Left ventricle myocardium superior (tissue), 1 donor: Measurements from ENCODE around the gene EIF4G3. TPM values are rescaled to one million over a fixed set of nuclear protein-coding genes. Genes with fewer than 3 reads are reported as not detected.
"Not testable (repeated sequence)": the region's sequence is repeated elsewhere in the genome, so short reads cannot be mapped to it uniquely, and the experiment has no call there.

ENCODE experiments used
- ATAC-seq: fragments of 200-7000 bp; cut with Tn5 transposase; one replicate; pipeline ENCODE4 v1.9.1; 2020; ENCODE audit warnings: mild to moderate bottlenecking, moderate library complexity
- DNase-seq: peaks from one replicate; pipeline ENCODE4 v3.0.0-alpha.2; 2020
- intact Hi-C: fragments of 100-400 bp; cut with micrococcal nuclease; formaldehyde crosslinking; loops from one replicate; pipeline ENCODE4 v1.11.0; 2022
- total RNA-seq: library from RNA; stranded (reverse); fragmentation: NEBNext Ultra II Directional; extraction: Animal tissue kit (Norgen Biotek cat#: 25700); gene quantifications from one replicate; pipeline ENCODE4 v1.2.1, GENCODE V29; 2021
- donor health status: DM: no; HTN: yes; CAD: no; lungs with severe emphysema.

Gene EIF4G3
- total RNA-seq, 1 donor from 2014 or later = 28.8 TPM

DNA sequence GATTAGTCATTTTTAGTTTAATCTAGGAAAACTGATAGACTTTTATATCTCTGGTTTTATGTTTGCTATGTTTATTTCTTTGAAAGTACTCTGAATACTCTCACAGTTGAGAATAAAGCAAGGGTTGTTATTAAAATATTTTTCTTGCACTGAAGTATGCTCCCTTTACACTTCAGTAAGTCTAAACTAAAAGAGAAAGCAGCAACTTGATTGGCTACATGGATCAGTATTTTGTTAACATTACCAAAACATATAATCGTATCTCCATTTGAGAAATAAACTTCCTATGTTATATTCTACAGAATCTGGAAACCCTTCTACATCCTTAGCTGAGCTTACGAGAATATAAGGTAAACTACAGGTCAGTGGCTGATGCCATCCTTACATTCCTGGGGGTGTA, 240.1 kb downstream of the EIF4G3 start:
- intact Hi-C loops = no loop called here
- DNase-seq = no peak
- no peak for ATAC-seq

DNA sequence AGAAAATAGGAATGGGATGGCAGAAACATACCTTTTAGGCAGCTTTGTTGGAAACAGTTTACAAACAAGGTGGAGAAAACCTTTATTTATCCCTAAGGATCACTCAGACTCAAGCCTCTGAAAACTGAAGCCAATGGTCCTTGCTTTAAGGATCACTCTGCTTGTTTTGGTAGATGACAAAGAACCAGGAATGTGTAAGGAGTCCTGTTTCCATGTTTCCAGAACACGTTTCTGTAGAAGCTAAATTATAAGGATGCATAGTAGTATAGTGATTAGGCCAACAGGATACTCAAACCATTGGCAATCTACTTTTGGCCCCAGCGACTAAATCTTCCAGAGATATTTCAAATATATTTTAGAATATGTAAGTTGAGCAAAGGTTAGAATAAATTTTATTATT, 240.5 kb downstream of the EIF4G3 start:
- DNase-seq (no peak), ATAC-seq (no peak)
- intact Hi-C loops = no loop called here

- DNase-seq = no peak
- intact Hi-C loops = no loop called here
- ATAC-seq = no peak
These were observed 241.0 kb downstream of the EIF4G3 start for GRCh38 chr1:20935717-20936116.

DNA sequence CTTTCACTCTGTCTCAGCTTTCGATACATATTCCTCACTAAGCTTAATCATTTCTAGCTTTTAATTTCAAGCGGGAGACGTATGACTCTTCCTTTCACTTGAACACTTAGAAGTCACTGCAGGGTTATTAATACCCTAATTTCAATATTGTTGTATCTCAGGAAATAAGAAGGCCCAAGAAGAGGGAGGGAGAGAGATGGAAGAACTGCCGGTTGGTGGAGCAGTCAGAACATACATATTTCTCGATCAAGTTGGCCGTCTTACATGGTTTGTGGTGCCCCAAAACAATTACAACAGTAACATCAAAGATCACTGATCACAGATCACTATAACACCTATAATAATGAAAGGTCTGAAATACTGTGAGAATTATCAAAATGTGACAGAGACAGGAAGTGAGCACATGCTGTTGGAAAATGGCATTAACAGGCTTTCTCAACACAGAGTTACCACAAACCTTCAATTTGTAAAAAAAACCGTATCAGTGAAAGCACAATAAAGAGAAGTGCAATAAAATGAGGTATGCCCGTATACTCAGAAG, 244.2 kb downstream of the EIF4G3 start:
- intact Hi-C loops = no loop called here
- ATAC-seq (no peak), DNase-seq (no peak)

DNA sequence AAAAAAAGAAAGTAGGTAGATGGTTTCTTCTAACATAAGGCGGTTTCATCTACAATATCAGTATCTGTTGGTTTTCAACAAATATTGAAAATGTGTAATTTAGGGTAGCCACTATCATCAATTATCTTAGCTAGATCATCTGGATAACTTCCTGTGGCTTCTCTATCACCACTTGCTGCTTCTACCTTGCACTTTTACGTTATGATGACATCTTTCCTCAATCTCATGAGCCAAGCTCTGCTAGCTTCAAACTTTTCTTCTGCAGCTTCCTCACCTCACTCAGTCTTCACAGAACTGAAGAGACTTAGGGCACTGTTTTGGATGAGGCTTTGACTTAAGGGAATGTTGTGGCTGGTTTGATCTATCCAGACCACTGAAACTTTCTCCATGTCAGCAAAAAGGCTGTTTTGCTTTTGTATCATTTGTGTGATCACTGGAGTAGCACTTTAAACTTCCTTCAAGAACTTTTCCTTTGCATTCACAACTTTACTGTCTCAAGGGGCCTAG, 244.7 kb downstream of the EIF4G3 start:
- ATAC-seq (no peak), DNase-seq (no peak)
- intact Hi-C loops = no loop called here

GRCh38 chr1:20930427-20930826, 246.3 kb downstream of the EIF4G3 start:
- intact Hi-C loops = no loop called here
- DNase-seq (no peak), ATAC-seq (no peak)

DNA sequence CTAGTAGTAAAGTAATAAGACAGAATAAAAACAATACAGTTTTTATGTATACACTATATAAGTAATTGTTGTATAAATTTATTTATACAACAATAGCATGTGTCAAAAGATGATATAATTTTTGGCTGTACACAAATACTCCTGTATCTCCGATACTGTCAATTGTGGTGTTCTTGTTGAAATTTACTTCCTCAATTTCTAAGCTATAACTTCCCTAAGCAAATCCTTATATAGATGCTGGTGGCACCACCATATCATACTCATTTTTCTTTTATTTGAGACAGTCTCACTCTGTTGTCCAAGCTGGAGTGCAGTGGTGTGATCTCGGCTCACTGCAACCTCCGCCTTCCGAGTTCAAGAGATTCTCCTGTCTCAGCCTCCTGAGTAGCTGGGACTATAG, 248.6 kb downstream of the EIF4G3 start:
- ATAC-seq (no peak), DNase-seq (no peak)
- intact Hi-C loops = no loop called here

- ATAC-seq (no peak), DNase-seq (no peak)
- intact Hi-C loops = no loop called here
These were observed 255.4 kb downstream of the EIF4G3 start for GRCh38 chr1:20921285-20921684.

GRCh38 chr1:20913242-20913641, 263.5 kb downstream of the EIF4G3 start:
- no peak for ATAC-seq
- intact Hi-C loops = no loop called here
- DNase-seq = no peak

GRCh38 chr1:20907526-20907925, 269.2 kb downstream of the EIF4G3 start:
- intact Hi-C loops, DNase-seq, ATAC-seq: not testable (repeated sequence)

DNA sequence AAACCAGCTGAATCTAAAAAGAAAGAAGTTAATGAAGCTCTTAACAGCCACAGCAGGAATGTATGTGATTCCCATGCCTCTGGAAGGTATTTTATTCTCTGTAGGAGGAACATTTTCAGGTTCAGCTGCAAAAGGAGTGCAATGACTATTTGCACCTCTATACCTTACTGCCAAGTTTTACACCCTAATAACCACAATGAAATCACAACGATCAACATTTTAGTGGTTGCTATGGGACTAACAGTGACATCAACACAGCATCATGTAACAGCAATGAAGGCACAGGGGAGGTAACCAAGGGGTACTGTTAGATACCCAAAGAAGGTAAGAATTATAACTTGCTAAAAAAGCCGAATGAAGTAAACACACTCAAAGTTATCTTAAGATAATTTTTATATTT, 273.3 kb downstream of the EIF4G3 start:
- ATAC-seq (no peak), DNase-seq (no peak)
- intact Hi-C loops = no loop called here

GRCh38 chr1:20900056-20900455, 276.6 kb downstream of the EIF4G3 start:
- DNase-seq (no peak), ATAC-seq (no peak)
- intact Hi-C loops = no loop called here

DNA sequence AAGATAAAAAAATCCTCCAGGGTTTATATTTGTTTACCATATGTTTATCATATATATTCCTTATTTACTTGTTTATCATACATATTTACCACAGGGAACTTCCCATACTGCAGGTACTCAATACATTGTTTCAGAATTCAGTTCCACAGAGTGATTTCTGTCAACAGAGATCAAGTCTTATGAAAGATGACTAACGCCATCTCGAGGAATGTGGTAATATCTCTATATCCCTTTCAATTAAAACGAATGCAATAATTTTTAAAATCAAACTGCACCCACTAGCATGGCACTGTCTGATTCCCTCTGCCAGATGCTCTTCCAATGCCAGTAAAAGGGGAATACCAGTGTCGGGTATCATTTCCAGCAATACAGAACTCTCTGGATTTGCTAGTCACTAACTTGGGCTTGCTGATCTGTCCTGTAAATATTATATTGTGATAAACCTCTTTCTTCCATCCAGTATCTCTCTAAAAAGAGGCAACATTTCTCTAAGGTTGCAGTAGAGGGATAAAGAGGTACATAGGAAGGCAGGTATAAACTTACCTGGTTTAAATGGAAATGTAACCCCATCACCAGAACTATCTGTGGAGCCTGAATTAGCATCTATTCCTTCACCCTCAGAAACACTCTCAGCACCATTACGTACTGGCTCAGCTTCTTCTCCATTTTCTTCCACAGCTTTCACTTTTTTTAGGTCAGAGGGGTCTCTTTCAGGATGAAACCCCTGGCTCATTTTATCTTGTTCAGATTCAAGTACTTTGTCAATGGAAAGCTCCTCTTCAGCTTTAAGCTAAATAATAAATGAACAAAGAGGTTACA, 277.3 kb downstream of the EIF4G3 start:
- ATAC-seq = no peak
- intact Hi-C loops = no loop called here

GRCh38 chr1:20896826-20897225, 279.9 kb downstream of the EIF4G3 start:
- no peak for ATAC-seq
- no peak for DNase-seq
- intact Hi-C loops = no loop called here

More for the DNA sequence above, 277.3 kb downstream of the EIF4G3 start:
- no peak for DNase-seq

- DNase-seq (no peak), ATAC-seq (no peak)
- intact Hi-C loops = no loop called here
These were observed 282.8 kb downstream of the EIF4G3 start for GRCh38 chr1:20893931-20894330.

GRCh38 chr1:20891091-20891490, 285.6 kb downstream of the EIF4G3 start:
- intact Hi-C loops = no loop called here
- no peak for DNase-seq
- ATAC-seq = no peak

GRCh38 chr1:20887246-20887645, 289.5 kb downstream of the EIF4G3 start:
- intact Hi-C loops = no loop called here
- DNase-seq (no peak), ATAC-seq (no peak)

DNA sequence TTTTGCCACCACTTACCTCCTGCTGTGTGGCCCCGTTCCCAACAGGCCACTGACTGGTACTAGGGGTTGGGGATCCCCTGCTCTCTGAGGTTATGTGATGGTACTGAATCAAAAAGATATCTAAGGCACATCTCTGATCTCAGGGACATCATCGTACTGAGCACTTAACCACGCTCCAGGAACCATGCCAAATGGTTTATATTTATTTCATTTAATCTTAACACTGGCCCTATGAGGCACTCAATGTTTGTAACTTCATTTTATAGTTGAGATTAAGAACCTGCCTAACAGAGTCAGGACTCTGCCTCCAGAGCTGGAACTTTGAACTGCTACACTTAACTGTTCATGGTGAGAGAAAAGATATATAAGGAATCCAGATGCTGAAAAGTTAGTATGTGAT, 291.6 kb downstream of the EIF4G3 start:
- intact Hi-C loops = no loop called here
- ATAC-seq (no peak), DNase-seq (no peak)

DNA sequence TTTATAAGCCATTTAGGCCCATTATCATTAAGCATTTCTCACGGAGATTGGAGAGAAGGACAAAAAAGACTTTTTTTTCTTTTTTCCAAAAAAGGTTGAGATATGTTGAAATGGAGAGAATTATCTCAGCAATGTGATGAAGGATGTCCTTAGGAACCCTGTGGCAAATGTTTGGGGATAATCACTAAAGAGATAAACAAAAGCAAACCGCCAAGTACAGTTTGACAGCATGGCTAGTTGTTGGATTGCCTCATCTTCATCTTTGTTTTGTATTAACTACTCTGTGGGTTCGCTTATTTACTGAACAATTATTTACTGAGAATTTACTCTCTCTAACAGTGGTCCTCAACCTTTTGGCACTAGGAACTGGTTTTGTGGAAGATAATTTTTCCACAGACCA, 292.2 kb downstream of the EIF4G3 start:
- ATAC-seq (no peak), DNase-seq (no peak)
- intact Hi-C loops = no loop called here

DNA sequence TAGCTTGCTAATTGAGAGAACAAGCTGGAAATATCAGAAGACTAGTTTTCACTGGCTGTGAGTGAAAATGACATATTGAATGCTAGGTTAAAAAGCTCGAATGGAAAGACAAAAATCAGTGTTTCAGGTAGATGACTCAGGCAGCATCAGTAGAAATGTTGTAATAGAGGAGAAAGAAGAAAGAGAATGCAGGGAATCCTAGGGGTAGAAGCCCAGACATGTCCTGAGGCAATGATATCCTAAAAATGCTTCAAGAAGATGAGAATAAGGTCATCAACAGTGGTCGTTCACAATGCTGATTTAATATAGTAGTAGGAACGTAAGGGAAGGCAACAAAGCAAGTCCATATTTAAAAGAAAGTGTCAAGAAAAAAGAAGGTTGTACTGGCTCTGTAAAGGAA, 292.9 kb downstream of the EIF4G3 start:
- no peak for DNase-seq
- no peak for ATAC-seq
- intact Hi-C loops = no loop called here

DNA sequence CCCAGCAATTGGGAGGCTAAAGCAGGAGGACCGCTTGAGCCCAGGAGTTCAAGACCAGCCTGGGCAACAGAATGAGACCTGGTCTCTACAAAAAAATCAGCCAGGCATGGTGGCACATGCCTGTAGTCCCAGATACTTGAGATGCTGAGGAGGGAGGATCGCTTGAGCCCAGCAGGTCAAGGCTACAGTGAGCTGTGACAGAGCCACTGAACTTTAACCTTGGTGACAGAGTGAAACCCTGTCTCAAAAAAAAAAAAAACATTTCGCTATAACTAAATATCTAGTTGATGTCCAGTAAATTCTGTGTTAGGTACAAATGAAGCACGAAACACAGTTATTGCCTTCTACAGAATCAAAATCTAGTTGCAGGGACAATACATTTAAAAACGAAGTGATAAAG, 293.9 kb downstream of the EIF4G3 start:
- ATAC-seq (no peak), DNase-seq (no peak)
- intact Hi-C loops = no loop called here
